Measurements from ENCODE around the gene SLC35B2. TPM values are rescaled to one million over a fixed set of nuclear protein-coding genes. Genes with fewer than 3 reads are reported as not detected.
A peak's percentile ranks its signal among the peaks of the same experiment; 100 is the strongest.

Gene SLC35B2
- total and polyA plus RNA-seq, 9 of the 15 experiments (the other 6 are each of a cell fraction or from before 2014, with no cell fraction given), result 14.5 to 59.1 (median 47.1) TPM

GRCh38 chr6:44257025-44257752 is at the start of gene SLC35B2 (continued):
- TF ChIP-seq CTCF (IDR thresholded peaks at IDR 0.05 in 2 of 3, conservative IDR thresholded peaks at IDR 0.05 in 1 of 3; ENCODE audit: insufficient read depth in 2 of 3, low read depth in 1 of 3, low read length in 3 of 3) (peak; percentile 70 to 90 (median 78); a peak in 5 of 6 replicates), LARP7 (IDR thresholded peaks at IDR 0.05) (no peak), NFATC3 (IDR thresholded peaks at IDR 0.05) (no peak), MEIS2 (IDR thresholded peaks at IDR 0.05; ENCODE audit: partially characterized antibody) (no peak), EZH2 (IDR thresholded peaks at IDR 0.05; ENCODE audit: borderline replicate concordance, low read depth, low read length) (no peak), ZNF121 (CRISPR knock-in tag; conservative IDR thresholded peaks at IDR 0.05) (no peak), ILF3 (IDR thresholded peaks at IDR 0.05; ENCODE audit: borderline replicate concordance) (peak; percentile 80; the same call in 1 of the 2 replicates), IFI16 (CRISPR knock-in tag; IDR thresholded peaks at IDR 0.05) (no peak), PTBP1 (IDR thresholded peaks at IDR 0.05; ENCODE audit: low read depth, low read length) (peak; percentile 73; the same call in 1 of the 2 replicates), SMAD2 (IDR thresholded peaks at IDR 0.05; ENCODE audit: low read depth, low read length) (no peak), ZNF24 (IDR thresholded peaks at IDR 0.05) (peak; percentile 57; the same call in 1 of the 2 replicates), TFAM (CRISPR knock-in tag; conservative IDR thresholded peaks at IDR 0.05) (no peak), OTX1 (CRISPR knock-in tag; IDR thresholded peaks at IDR 0.05) (0 out of 2 replicates have a peak, but pooled peaks have one; percentile 19), CBX2 (IDR thresholded peaks at IDR 0.05; ENCODE audit: insufficient read depth, low read length, poor library complexity, severe bottlenecking) (no peak), ZNF217 (CRISPR knock-in tag; IDR thresholded peaks at IDR 0.05) (no peak), PPARD (CRISPR knock-in tag; IDR thresholded peaks at IDR 0.05) (no peak), EP300 (IDR thresholded peaks at IDR 0.05; ENCODE audit: low read length) (peak; percentile 33), PRDM10 (IDR thresholded peaks at IDR 0.05; ENCODE audit: partially characterized antibody) (peak; percentile 36)
- TF ChIP-seq, protein P1, sequence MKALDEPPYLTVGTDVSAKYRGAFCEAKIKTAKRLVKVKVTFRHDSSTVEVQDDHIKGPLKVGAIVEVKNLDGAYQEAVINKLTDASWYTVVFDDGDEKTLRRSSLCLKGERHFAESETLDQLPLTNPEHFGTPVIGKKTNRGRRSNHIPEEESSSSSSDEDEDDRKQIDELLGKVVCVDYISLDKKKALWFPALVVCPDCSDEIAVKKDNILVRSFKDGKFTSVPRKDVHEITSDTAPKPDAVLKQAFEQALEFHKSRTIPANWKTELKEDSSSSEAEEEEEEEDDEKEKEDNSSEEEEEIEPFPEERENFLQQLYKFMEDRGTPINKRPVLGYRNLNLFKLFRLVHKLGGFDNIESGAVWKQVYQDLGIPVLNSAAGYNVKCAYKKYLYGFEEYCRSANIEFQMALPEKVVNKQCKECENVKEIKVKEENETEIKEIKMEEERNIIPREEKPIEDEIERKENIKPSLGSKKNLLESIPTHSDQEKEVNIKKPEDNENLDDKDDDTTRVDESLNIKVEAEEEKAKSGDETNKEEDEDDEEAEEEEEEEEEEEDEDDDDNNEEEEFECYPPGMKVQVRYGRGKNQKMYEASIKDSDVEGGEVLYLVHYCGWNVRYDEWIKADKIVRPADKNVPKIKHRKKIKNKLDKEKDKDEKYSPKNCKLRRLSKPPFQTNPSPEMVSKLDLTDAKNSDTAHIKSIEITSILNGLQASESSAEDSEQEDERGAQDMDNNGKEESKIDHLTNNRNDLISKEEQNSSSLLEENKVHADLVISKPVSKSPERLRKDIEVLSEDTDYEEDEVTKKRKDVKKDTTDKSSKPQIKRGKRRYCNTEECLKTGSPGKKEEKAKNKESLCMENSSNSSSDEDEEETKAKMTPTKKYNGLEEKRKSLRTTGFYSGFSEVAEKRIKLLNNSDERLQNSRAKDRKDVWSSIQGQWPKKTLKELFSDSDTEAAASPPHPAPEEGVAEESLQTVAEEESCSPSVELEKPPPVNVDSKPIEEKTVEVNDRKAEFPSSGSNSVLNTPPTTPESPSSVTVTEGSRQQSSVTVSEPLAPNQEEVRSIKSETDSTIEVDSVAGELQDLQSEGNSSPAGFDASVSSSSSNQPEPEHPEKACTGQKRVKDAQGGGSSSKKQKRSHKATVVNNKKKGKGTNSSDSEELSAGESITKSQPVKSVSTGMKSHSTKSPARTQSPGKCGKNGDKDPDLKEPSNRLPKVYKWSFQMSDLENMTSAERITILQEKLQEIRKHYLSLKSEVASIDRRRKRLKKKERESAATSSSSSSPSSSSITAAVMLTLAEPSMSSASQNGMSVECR (CRISPR knock-in tag; IDR thresholded peaks at IDR 0.05), result peak; percentile 97

All from K562 (cell line).